WTC11 (cell line): Measurements from ENCODE around the gene DHX8. TPM values are rescaled to one million over a fixed set of nuclear protein-coding genes. Genes with fewer than 3 reads are reported as not detected.

Source experiments
- ATAC-seq: fragments of 200-7000 bp; cut with Tn5 transposase; 2 replicates; pipeline ENCODE4 v1.10.0; 2021; ENCODE audit warnings: mild to moderate bottlenecking, moderate library complexity
- CTCF ChIA-PET: fragments of 300-600 bp; sonication (Branson Sonifier 250); formaldehyde crosslinking; loops from one replicate; lab custom pipeline; 2021; ENCODE audit warnings: antibody characterized with exemption; lab: Charles Lee
- POLR2A ChIA-PET: fragments of 350-600 bp; sonication (Branson Sonifier 250); formaldehyde crosslinking; loops from one replicate; lab custom pipeline; 2021; ENCODE audit warnings: antibody characterized with exemption; lab: Charles Lee
- DNase-seq: peaks from one replicate; pipeline ENCODE4 v3.0.0; 2021; ENCODE audit warnings: low spot score
- H3K27ac Mint-ChIP-seq: 2 replicates; pipeline ENCODE4 v1.8.0; 2021; ENCODE audit warnings: mixed read lengths
- H3K27me3 Mint-ChIP-seq: 2 replicates; pipeline ENCODE4 v1.8.0; 2021; ENCODE audit warnings: low read depth, mild to moderate bottlenecking, moderate library complexity, mixed read lengths
- H3K36me3 Mint-ChIP-seq: 2 replicates; pipeline ENCODE4 v1.8.0; 2021; ENCODE audit warnings: mixed read lengths
- H3K4me1 Mint-ChIP-seq: 2 replicates; pipeline ENCODE4 v1.8.0; 2022; ENCODE audit warnings: mixed read lengths
- H3K4me3 Mint-ChIP-seq: 2 replicates; pipeline ENCODE4 v1.8.0; 2021; ENCODE audit warnings: mild to moderate bottlenecking, moderate library complexity, mixed read lengths
- H3K9me3 Mint-ChIP-seq: 2 replicates; pipeline ENCODE4 v1.8.0; 2021; ENCODE audit warnings: mixed read lengths
- AR ChIP-seq: fragments of 250-450 bp; sonication (Bioruptor Pico); IDR thresholded peaks from 2 replicates; pipeline ENCODE4 v1.9.0; 2021; ENCODE audit warnings: mild to moderate bottlenecking
- FOXK1 ChIP-seq: sonication (generic); formaldehyde crosslinking; IDR thresholded peaks from 2 replicates; pipeline ENCODE4 v1.8.0; 2022; ENCODE audit warnings: mild to moderate bottlenecking, moderate library complexity, missing genetic modification reagents
- FOXP1 ChIP-seq: sonication (generic); formaldehyde crosslinking; IDR thresholded peaks from 2 replicates; pipeline ENCODE4 v1.8.0; 2022; ENCODE audit warnings: missing genetic modification reagents, mild to moderate bottlenecking, moderate library complexity, borderline replicate concordance
- GRHL2 ChIP-seq: fragments of 250-450 bp; sonication (Bioruptor Pico); IDR thresholded peaks from 2 replicates; pipeline ENCODE4 v1.8.0; 2022; ENCODE audit warnings: mild to moderate bottlenecking, moderate library complexity; ENCODE audit not compliant: insufficient replicate concordance, severe bottlenecking
- HMGA2 ChIP-seq: fragments of 250-450 bp; sonication (Bioruptor Pico); IDR thresholded peaks from 2 replicates; pipeline ENCODE4 v1.4.0; 2021; ENCODE audit warnings: mild to moderate bottlenecking, moderate library complexity
- JAZF1 ChIP-seq: fragments of 250-450 bp; sonication (Bioruptor Pico); IDR thresholded peaks from 2 replicates; pipeline ENCODE4 v1.9.0; 2021; ENCODE audit warnings: moderate library complexity, mild to moderate bottlenecking, inconsistent platforms
- JUN ChIP-seq: sonication (generic); formaldehyde crosslinking; IDR thresholded peaks from 2 replicates; pipeline ENCODE4 v1.8.0; 2023; ENCODE audit warnings: mild to moderate bottlenecking, missing genetic modification reagents
- KAT7 ChIP-seq: sonication (generic); formaldehyde crosslinking; IDR thresholded peaks from 2 replicates; pipeline ENCODE4 v1.8.1; 2023; ENCODE audit warnings: missing genetic modification reagents, mild to moderate bottlenecking, borderline replicate concordance
- NFE2L1 ChIP-seq: sonication (generic); formaldehyde crosslinking; IDR thresholded peaks from 2 replicates; pipeline ENCODE4 v1.8.1; 2023; ENCODE audit warnings: missing genetic modification reagents
- PRDM15 ChIP-seq: sonication (generic); formaldehyde crosslinking; IDR thresholded peaks from 2 replicates; pipeline ENCODE4 v1.8.0; 2022; ENCODE audit warnings: missing genetic modification reagents
- SMAD4 ChIP-seq: sonication (generic); formaldehyde crosslinking; IDR thresholded peaks from 2 replicates; pipeline ENCODE4 v1.8.0; 2022; ENCODE audit warnings: mild to moderate bottlenecking, missing genetic modification reagents
- SP1 ChIP-seq: sonication (generic); formaldehyde crosslinking; conservative IDR thresholded peaks from 2 replicates; pipeline ENCODE4 v1.8.1; 2022; ENCODE audit warnings: missing genetic modification reagents
- ZBTB21 ChIP-seq: sonication (generic); formaldehyde crosslinking; IDR thresholded peaks from 2 replicates; pipeline ENCODE4 v1.8.1; 2023; ENCODE audit warnings: mild to moderate bottlenecking, missing genetic modification reagents, borderline replicate concordance
- ZNF671 ChIP-seq: fragments of 250-450 bp; sonication (Bioruptor Pico); IDR thresholded peaks from 2 replicates; pipeline ENCODE4 v1.8.0; 2021; ENCODE audit warnings: mild to moderate bottlenecking
- ZSCAN18 ChIP-seq: fragments of 250-450 bp; sonication (Bioruptor Pico); IDR thresholded peaks from 2 replicates; pipeline ENCODE4 v2.1.2; 2022; ENCODE audit warnings: mild to moderate bottlenecking, moderate library complexity
- total RNA-seq: library from RNA; stranded (reverse); gene quantifications from 3 replicates; pipeline ENCODE4 v1.2.3, GENCODE V29; 2021
- TF ChIP-seq, protein P1 (sequence below): sonication (generic); formaldehyde crosslinking; IDR thresholded peaks from 2 replicates; pipeline ENCODE4 v1.8.0; 2022; ENCODE audit warnings: mild to moderate bottlenecking, missing genetic modification reagents

Gene DHX8
- total RNA-seq, 1 experiment from 2014 or later, result 58.5 TPM

- POLR2A ChIA-PET, result interaction anchor here (0.5 to 3.8 kb wide), 3 partner anchors 10 to 15 kb away, joined by 3 to 18 read pairs (median 6); no protein-coding TSS in a partner anchor
- H3K4me1 Mint-ChIP-seq, result peaks cover 70% of the 10 kb centered on the region
Observed at GRCh38 chr17:43540821-43541674, 57.3 kb downstream of the DHX8 start.

DNA sequence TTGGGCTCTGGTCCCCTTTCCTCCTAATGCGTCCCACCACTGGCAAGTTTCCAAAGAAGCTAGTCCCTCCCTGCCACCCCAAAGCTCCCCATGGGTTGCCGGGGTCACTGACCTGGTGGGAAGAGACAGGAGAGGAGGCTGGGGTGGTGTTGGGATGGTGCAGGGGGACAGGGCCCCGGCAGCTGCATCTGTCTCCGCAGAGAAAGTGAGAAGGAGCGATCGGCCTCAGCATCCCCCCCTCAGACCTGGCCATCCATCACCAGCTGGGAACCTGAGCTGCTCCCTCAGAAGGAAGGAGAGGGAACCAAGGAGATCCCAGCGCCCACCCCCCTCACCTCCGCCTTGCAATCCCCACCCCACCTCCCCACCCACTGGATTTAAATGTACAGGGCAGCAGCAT lies 59.1 kb downstream of the DHX8 start:
- no peak for ATAC-seq
- Mint-ChIP-seq H3K9me3 (no peaks in the 10 kb centered on the region), H3K27ac (no peak overlapping the region), H3K4me1 (peaks cover 74% of the 10 kb centered on the region), H3K4me3 (peak overlapping the region; percentile 89), H3K27me3 (no peaks in the 10 kb centered on the region; the same call in 1 of the 2 replicates), H3K36me3 (peaks cover 6% of the 10 kb centered on the region; the same call in 1 of the 2 replicates)
- POLR2A ChIA-PET, result interaction anchor here (1.2 to 3.8 kb wide), 2 partner anchors 12 to 20 kb away, joined by 3 to 18 read pairs; no protein-coding TSS in a partner anchor
- CTCF ChIA-PET, result interaction anchor here (1.0 to 2.4 kb wide), 8 partner anchors 12 to 224 kb away, joined by 3 to 12 read pairs (median 6); partner anchors contain the start of gene DHX8
- DNase-seq, result no peak
- TF ChIP-seq FOXP1 (CRISPR knock-in tag) (no peak), JUN (CRISPR knock-in tag) (no peak), SP1 (CRISPR knock-in tag) (no peak), FOXK1 (no peak), ZNF671 (CRISPR knock-in tag) (no peak), KAT7 (no peak), ZBTB21 (CRISPR knock-in tag) (no peak), HMGA2 (CRISPR knock-in tag) (no peak), ZSCAN18 (no peak), NFE2L1 (no peak), PRDM15 (CRISPR knock-in tag) (no peak), AR (CRISPR knock-in tag) (no peak), GRHL2 (CRISPR knock-in tag) (no peak), JAZF1 (no peak)
- TF ChIP-seq, protein P1, sequence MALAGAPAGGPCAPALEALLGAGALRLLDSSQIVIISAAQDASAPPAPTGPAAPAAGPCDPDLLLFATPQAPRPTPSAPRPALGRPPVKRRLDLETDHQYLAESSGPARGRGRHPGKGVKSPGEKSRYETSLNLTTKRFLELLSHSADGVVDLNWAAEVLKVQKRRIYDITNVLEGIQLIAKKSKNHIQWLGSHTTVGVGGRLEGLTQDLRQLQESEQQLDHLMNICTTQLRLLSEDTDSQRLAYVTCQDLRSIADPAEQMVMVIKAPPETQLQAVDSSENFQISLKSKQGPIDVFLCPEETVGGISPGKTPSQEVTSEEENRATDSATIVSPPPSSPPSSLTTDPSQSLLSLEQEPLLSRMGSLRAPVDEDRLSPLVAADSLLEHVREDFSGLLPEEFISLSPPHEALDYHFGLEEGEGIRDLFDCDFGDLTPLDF, result no peak

More at GRCh38 chr17:43540821-43541674, 57.3 kb downstream of the DHX8 start:
- CTCF ChIA-PET, result interaction anchor here (0.5 to 2.4 kb wide), 6 partner anchors 14 to 504 kb away, joined by 3 to 9 read pairs (median 3); no protein-coding TSS in a partner anchor
- DNase-seq (peak; percentile 76), ATAC-seq (peak; percentile 61)
- H3K27ac Mint-ChIP-seq, result peak overlapping the region; percentile 92
- no peaks in the 10 kb centered on the region for H3K27me3 Mint-ChIP-seq
- peaks cover 16% of the 10 kb centered on the region for H3K36me3 Mint-ChIP-seq
- H3K4me3 Mint-ChIP-seq, result peak overlapping the region; percentile 47
- TF ChIP-seq SMAD4 (no peak), PRDM15 (CRISPR knock-in tag) (peak; percentile 63)
- H3K9me3 Mint-ChIP-seq, result no peaks in the 10 kb centered on the region
